H9 (cell line): Measurements from ENCODE around the gene AP1S3. TPM values are rescaled to one million over a fixed set of nuclear protein-coding genes. Genes with fewer than 3 reads are reported as not detected.

Source experiments
- DNase-seq: peaks from one replicate; pipeline ENCODE4 v3.0.0-alpha.2; 2017
- H2AFZ ChIP-seq: one replicate; pipeline ENCODE4 v1.6.1; 2013; ENCODE audit warnings: mild to moderate bottlenecking, low read length, control low read depth, moderate library complexity
- H2AK5ac ChIP-seq: 2 replicates; pipeline ENCODE4 v1.6.1; 2013; ENCODE audit warnings: low read length, control low read depth, mixed read lengths; ENCODE audit not compliant: insufficient read length
- H2BK120ac ChIP-seq: one replicate; pipeline ENCODE4 v1.6.1; 2013; ENCODE audit warnings: low read depth, mild to moderate bottlenecking, low read length, control low read depth, inconsistent platforms; ENCODE audit not compliant: poor library complexity, severe bottlenecking
- H2BK12ac ChIP-seq: 2 replicates; pipeline ENCODE4 v1.6.1; 2013; ENCODE audit warnings: low read length, control low read depth, mixed read lengths, low read depth; ENCODE audit not compliant: insufficient read length
- H2BK15ac ChIP-seq: 2 replicates; pipeline ENCODE4 v1.6.1; 2013; ENCODE audit warnings: low read depth, low read length, control low read depth
- H2BK20ac ChIP-seq: one replicate; pipeline ENCODE4 v1.6.1; 2013; ENCODE audit warnings: low read depth, mild to moderate bottlenecking, low read length, control low read depth, inconsistent platforms; ENCODE audit not compliant: poor library complexity, severe bottlenecking
- H2BK5ac ChIP-seq: 2 replicates; pipeline ENCODE4 v1.6.1; 2013; ENCODE audit warnings: low read length, control low read depth, mixed read lengths; ENCODE audit not compliant: insufficient read length
- H3K14ac ChIP-seq: 2 replicates; pipeline ENCODE4 v1.6.1; 2013; ENCODE audit warnings: low read length, control low read depth; ENCODE audit not compliant: insufficient read depth
- H3K18ac ChIP-seq: 2 replicates; pipeline ENCODE4 v1.6.1; 2013; ENCODE audit warnings: low read depth, mild to moderate bottlenecking, mixed read lengths, low read length, control low read depth; ENCODE audit not compliant: insufficient read length
- H3K23ac ChIP-seq: 2 replicates; pipeline ENCODE4 v1.6.1; 2013; ENCODE audit warnings: low read length, control low read depth, mixed read lengths, low read depth; ENCODE audit not compliant: insufficient read length
- H3K23me2 ChIP-seq: 2 replicates; pipeline ENCODE4 v1.6.1; 2013; ENCODE audit warnings: low read depth, mild to moderate bottlenecking, mixed read lengths, low read length, control low read depth; ENCODE audit not compliant: insufficient read length, poor library complexity, severe bottlenecking
- H3K27ac ChIP-seq: 2 replicates; pipeline ENCODE4 v1.5.1; 2013; ENCODE audit warnings: low read length, control low read depth, mixed read lengths, low read depth; ENCODE audit not compliant: insufficient read length
- H3K27me3 ChIP-seq: 2 replicates; pipeline ENCODE4 v1.6.1; 2013; ENCODE audit warnings: low read length, control low read depth, inconsistent platforms; ENCODE audit not compliant: insufficient read depth
- H3K4ac ChIP-seq: 2 replicates; pipeline ENCODE4 v1.6.1; 2013; ENCODE audit warnings: low read depth, mild to moderate bottlenecking, control low read depth, inconsistent platforms, low read length, moderate library complexity
- H3K4me1 ChIP-seq: 2 replicates; pipeline ENCODE4 v1.6.1; 2013; ENCODE audit warnings: low read length, control low read depth, inconsistent platforms; ENCODE audit not compliant: insufficient read depth
- H3K4me2 ChIP-seq: 2 replicates; pipeline ENCODE4 v1.6.1; 2013; ENCODE audit warnings: low read length, control low read depth, mixed read lengths; ENCODE audit not compliant: insufficient read length, insufficient read depth
- H3K56ac ChIP-seq: 2 replicates; pipeline ENCODE4 v1.6.1; 2013; ENCODE audit warnings: low read depth, mild to moderate bottlenecking, mixed read lengths, low read length, control low read depth; ENCODE audit not compliant: insufficient read length
- H3K79me1 ChIP-seq: 2 replicates; pipeline ENCODE4 v1.6.1; 2013; ENCODE audit warnings: low read depth, mild to moderate bottlenecking, moderate library complexity, low read length, control low read depth, inconsistent platforms; ENCODE audit not compliant: insufficient read depth, poor library complexity, severe bottlenecking
- H3K79me2 ChIP-seq: 2 replicates; pipeline ENCODE4 v1.6.1; 2013; ENCODE audit warnings: low read length, control low read depth, inconsistent platforms; ENCODE audit not compliant: insufficient read depth
- H3K9ac ChIP-seq: 2 replicates; pipeline ENCODE4 v1.6.1; 2013; ENCODE audit warnings: low read length, control low read depth, mixed read lengths; ENCODE audit not compliant: insufficient read length; ENCODE audit errors: extremely low read depth
- H3K9me3 ChIP-seq: one replicate; pipeline ENCODE4 v1.6.1; 2013; ENCODE audit warnings: low read depth, low read length, inconsistent platforms; ENCODE audit not compliant: control insufficient read depth
- H3T11ph ChIP-seq: one replicate; pipeline ENCODE4 v1.6.1; 2013; ENCODE audit warnings: mild to moderate bottlenecking, low read length, control low read depth, inconsistent platforms
- H4K20me1 ChIP-seq: one replicate; pipeline ENCODE4 v1.6.1; 2013; ENCODE audit not compliant: control insufficient read depth, insufficient read length, insufficient read depth
- H4K5ac ChIP-seq: 2 replicates; pipeline ENCODE4 v1.6.1; 2013; ENCODE audit warnings: low read depth, mild to moderate bottlenecking, mixed read lengths, low read length, control low read depth; ENCODE audit not compliant: insufficient read length
- H4K8ac ChIP-seq: replicated peaks from 2 replicates; pipeline ENCODE4 v1.6.1; 2013; ENCODE audit warnings: low read length, control low read depth, mixed read lengths, low read depth; ENCODE audit not compliant: insufficient read length
- H4K91ac ChIP-seq: 2 replicates; pipeline ENCODE4 v1.6.1; 2013; ENCODE audit warnings: low read depth, mild to moderate bottlenecking, moderate library complexity, mixed read lengths, low read length, control low read depth; ENCODE audit not compliant: insufficient read length
- H3K27ac Mint-ChIP-seq, 3 experiments: 2 replicates in 2 of 3; 3 replicates in 1 of 3; pipeline ENCODE4 v1.8.0; 2020 to 2021; ENCODE audit warnings: mixed read lengths in 3 of 3, mild to moderate bottlenecking in 1 of 3, moderate library complexity in 1 of 3
- H3K27me3 Mint-ChIP-seq: 2 replicates; pipeline ENCODE4 v1.8.0; 2021; ENCODE audit warnings: low read depth, mild to moderate bottlenecking, moderate library complexity, mixed read lengths
- H3K36me3 Mint-ChIP-seq, 3 experiments: 2 replicates in 2 of 3; 3 replicates in 1 of 3; pipeline ENCODE4 v1.8.0; 2020 to 2021; ENCODE audit warnings: low read depth in 3 of 3, mixed read lengths in 3 of 3; ENCODE audit not compliant: insufficient read depth in 1 of 3
- H3K4me1 Mint-ChIP-seq, 2 experiments: 2 replicates each; pipeline ENCODE4 v1.8.0; 2020; ENCODE audit warnings: mixed read lengths in 2 of 2
- H3K4me3 Mint-ChIP-seq, 2 experiments: 2 replicates in 1 of 2; 3 replicates in 1 of 2; pipeline ENCODE4 v1.8.0; 2020 to 2021; ENCODE audit warnings: mild to moderate bottlenecking in 2 of 2, mixed read lengths in 2 of 2, moderate library complexity in 1 of 2
- H3K9me3 Mint-ChIP-seq, 2 experiments: 2 replicates in 1 of 2; 3 replicates in 1 of 2; pipeline ENCODE4 v1.8.0; 2020; ENCODE audit warnings: mild to moderate bottlenecking in 2 of 2, mixed read lengths in 2 of 2, moderate library complexity in 1 of 2
- CTCF ChIP-seq: fragments of 200-600 bp; sonication (generic); conservative IDR thresholded peaks from 3 replicates; pipeline ENCODE4 v1.8.0; 2021; ENCODE audit warnings: antibody characterized with exemption, mild to moderate bottlenecking
- total RNA-seq: library from RNA; stranded (reverse); gene quantifications from 2 replicates; pipeline ENCODE4 v1.2.1, GENCODE V29; 2021

Gene AP1S3
- total RNA-seq, 1 experiment from 2014 or later = 8.7 TPM

- no peak for DNase-seq
- Histone ChIP-seq H4K8ac (no peak overlapping the region), H3T11ph (no peak overlapping the region), H4K5ac (no peak overlapping the region), H2BK15ac (no peak overlapping the region), H2BK12ac (no peak overlapping the region), H3K9me3 (no peaks in the 10 kb centered on the region), H4K20me1 (no peaks in the 10 kb centered on the region), H4K91ac (no peak overlapping the region), H3K56ac (no peak overlapping the region), H2AK5ac (no peak overlapping the region), H2BK20ac (no peak overlapping the region), H3K4ac (no peak overlapping the region), H2BK120ac (no peak overlapping the region), H3K79me2 (no peaks in the 10 kb centered on the region; the same call in 1 of the 2 replicates), H3K27me3 (no peaks in the 10 kb centered on the region), H3K27ac (no peak overlapping the region), H3K4me1 (no peaks in the 10 kb centered on the region), H3K14ac (no peak overlapping the region), H3K23me2 (no peaks in the 10 kb centered on the region), H3K23ac (no peak overlapping the region), H2BK5ac (no peak overlapping the region), H2AFZ (no peak overlapping the region), H3K9ac (no peak overlapping the region), H3K79me1 (peaks cover 7% of the 10 kb centered on the region), H3K18ac (no peak overlapping the region), H3K4me2 (no peak overlapping the region)
- Mint-ChIP-seq H3K27ac (no peak overlapping the region), H3K9me3 (no peaks in the 10 kb centered on the region), H3K36me3 (no peaks in the 10 kb centered on the region), H3K4me1 (no peaks in the 10 kb centered on the region; a peak in 1 of 4 replicates), H3K4me3 (no peak overlapping the region), H3K27me3 (peaks cover 1% of the 10 kb centered on the region; the same call in 1 of the 2 replicates)
- no peak for TF ChIP-seq CTCF
Measured at GRCh38 chr2:223822818-223823217, 14.6 kb downstream of the AP1S3 start.
